Measurements from ENCODE around the gene C10orf143. TPM values are rescaled to one million over a fixed set of nuclear protein-coding genes. Genes with fewer than 3 reads are reported as not detected.
A peak's percentile ranks its signal among the peaks of the same experiment; 100 is the strongest.
"Not testable (repeated sequence)": the region's sequence is repeated elsewhere in the genome, so short reads cannot be mapped to it uniquely, and the experiment has no call there.

C10orf143 gene
- 1.1 TPM for total RNA-seq

DNA sequence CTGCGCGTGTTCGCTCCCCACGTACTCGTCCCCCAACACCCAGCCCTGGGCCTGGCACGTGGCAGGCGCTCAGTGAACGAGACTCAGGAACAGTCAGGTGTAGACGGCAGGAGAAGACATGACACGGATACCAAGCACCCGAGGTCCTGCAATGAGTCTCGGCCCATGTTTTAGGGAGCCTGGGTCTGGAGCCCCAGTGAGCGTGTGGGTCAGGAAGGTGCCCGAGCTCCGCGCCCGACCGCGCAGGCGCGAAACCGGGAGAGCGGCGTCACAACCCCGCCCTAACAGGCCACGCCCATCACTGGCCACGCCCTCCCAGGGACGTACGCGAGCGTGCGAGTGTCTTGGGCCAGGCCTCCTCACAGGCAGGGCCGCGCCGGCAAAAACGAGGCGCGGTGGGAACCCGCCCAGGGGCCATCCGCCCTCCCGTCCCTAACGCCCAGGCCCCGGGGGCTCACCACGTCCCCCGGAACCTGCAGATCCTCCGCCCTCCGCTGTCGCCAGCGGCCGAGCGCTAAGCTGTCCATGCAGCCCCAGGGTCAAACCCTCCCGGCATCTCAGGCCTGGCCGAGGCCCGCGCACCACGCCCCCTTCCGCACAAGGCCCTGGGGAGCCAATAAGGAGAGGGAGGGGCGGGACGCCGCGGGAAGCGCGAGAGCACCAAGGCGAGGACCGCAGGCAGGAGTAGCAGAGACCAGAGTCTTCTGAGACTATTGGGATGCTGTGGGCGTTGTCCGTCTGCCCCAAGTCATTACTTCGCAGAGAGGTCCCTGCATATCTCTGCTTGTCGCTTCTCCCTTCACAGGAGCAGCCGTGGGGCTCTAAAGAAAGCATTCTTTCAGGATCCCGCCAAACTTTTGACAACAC, at the start of gene C10orf143:
Gene C10orf143 (minus strand): TSS at position 585 of the 867 bp plus-strand sequence. CDS start 58 bp downstream, at position 527.
- peak; percentile 96 for DNase-seq

DNA sequence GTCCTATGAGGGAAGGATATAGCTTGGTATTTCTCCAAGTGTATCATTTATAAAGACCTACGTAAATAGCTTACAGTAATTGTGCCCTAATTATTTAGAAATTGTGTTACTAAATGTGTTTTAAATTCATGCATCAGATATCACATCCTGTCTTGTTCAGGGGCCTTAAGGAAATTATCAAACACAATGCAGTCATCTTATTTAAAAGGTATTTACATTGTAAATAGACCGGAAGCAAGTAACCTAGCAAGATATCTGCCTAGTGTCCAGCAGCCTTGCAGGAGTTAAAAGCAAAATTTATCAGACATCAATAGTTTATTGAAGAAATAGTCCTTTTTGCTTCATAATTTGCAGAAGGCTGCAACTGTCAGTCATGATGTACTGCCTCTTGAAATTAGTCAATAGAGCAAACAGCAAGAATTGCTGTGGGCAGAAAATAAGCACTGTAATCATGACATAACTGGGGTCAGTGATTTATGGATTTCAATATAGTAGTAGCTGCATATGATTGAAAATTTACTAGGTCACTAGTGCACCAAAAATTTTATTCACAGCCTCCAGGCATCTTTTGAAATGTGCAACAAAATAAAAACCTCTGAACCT, 48.7 kb upstream of the C10orf143 start:
- DNase-seq, result no peak

DNA sequence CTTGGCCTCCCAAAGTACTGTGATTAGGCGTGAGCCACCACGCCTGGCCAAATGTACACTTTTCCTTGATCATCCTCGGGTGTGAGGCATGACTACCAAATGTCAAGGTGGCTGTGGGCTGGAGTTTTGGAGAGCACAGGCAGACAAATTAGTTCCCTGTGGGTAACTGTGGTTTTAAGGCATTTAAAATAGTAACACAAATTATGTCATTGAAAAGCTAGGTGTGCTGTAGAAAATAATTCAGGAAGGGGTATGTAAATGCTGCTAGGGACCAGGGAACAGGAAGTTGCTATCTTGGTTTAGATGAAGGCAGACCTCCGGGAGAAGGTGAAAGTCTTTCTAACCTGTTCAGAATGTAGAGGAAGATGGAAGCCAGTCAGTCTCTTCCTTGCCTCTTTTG, 35.4 kb upstream of the C10orf143 start:
- DNase-seq, result no peak

DNA sequence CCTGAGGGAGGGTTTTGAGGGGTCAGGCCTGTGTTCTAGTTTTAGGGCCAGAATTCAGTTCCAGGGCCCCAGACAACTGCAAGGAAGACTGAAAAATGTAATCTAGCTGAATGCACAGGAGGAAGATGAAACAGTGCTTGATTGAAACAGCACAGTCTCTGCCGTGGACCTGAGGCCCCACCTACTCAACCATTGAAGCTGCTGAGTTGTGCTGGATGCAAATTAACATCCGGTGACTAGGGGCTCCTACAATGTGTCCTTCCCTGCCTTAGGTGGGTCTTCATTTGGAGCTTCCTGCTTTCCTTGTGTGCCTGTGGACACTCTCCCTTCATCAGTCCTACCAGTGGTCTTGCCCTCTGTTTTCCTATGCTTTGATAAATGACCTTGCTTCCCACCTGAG, 31.2 kb upstream of the C10orf143 start:
- DNase-seq, result no peak

DNA sequence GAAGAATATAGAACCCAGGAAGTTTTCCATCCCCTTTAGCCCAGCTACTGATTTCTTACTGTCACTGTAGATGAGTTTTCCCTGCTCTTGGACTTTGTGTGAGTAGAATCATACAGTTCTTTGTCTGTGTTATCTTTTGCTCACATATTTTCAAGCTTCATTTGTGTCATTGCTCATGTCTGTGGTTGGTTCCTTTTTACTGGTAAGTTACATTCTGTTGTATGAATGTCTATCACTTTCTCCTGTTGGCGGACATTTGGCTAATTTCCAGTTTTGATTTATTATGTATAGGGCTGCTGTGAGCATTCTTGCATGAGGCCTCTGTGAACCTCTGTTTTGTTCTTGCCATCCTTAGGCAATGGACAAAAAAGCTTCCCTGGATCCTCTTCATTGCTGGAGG, 30.8 kb upstream of the C10orf143 start:
- no peak for DNase-seq

DNA sequence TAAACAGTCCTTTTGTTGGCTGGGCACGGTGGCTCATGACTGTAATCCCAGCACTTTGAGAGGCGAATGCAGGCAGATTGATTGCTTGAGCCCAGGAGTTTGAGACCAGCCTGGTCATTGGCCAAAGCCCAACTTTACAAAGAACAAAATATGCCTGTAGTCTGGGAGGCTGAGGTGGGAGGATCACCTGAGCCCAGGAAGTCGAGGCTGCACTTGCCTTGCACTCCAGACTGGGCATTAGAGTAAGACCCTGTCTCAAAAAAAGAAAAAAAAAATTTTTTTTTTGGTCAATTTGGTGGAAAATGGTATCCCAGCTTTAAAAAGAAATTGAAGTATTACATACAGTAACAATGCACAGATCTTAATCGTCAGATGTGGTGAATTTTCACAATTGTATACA, 30.4 kb upstream of the C10orf143 start:
- DNase-seq, result no peak

DNA sequence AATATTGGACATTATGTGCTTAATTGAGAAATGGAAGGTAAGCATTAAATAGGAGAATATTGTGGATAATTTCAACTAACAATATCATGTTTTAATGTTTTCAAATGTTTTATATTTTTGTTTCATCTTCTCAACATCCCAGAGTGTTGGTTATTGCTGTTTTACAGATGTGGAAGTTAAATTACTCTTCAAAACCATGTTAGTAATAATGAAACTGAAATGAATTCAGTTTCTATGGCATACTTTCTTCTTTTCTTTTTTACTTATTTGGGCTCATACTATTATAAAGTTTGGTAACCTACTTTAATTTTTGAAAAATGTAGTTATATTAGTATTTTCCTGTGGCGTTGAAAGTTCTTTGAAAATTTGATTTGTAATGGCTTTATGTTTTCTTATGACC, 29.8 kb upstream of the C10orf143 start:
- DNase-seq, result no peak

DNA sequence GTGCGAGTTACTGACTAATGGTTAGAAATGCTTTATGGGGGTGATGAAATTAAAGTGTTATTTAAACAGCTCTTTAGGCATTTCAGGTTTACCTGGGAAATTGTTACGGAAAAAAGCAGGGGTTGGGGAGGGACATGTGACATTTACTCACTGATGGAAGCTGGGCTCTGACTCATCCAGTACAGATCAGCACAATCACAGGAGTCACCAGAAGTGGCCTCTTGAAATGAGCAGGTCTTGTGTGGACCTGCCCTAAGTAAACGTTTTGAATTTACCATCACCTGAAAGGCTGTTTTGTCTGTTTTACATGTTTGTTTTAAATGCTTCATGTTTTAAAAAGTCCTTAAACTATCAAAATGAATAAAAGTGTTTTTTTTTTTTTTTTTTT, 27.8 kb upstream of the C10orf143 start:
- no peak for DNase-seq

DNA sequence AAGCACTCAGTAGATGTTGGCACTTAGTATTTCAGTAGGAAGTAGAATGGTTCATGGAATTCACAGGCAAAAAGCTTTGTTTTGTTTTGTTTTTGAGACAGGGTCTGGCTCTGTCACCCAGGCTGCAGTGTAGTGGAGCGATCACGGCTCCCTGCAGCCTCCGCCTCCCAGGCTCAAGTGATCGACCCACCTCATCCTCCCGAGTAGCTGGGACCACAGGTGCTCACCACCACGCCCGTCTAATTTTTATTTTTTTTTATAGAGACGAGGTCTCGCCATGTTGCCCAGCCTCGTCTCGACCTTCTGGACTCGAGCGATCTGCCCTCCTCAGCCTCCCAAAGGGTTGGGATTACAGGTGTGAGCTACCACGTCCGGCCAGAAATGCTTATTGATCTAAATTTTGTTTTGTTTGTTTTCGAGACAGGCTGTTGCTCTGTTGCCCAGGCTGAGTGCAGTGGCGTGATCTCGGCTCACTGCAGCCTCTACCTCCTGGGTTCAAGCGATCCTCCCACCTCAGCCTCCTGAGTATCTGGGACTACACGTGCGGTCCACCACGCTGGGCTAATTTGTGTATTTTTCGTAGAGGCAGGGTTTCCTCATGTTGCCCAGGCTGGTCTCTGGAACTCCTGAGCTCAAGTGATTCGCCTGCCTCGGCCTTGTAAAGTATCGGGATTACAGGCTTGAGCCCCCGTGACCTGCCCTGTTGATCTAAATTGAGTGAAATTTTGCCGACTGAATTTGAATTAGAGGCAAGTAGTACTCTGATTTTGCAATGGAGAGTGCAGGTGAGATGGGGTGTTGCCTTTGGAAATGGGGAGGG, 27.2 kb upstream of the C10orf143 start:
- no peak for DNase-seq

DNA sequence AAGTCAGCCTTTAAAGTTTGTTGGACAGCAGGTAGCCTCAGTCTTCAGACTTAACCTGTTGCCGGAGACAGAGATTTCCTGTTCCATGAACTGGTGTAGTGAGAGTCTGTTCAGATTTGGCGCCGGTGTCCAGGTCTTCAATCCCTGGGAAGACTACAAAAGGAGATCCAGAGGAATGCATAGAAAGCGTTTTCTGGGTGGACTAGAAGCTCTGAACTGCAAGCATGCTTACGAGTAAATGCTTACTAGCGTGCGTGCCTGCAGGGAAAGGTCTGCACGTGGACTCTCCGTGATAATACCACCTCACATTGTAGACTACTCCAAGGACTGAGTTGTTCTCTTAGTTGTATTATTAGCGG, 26.4 kb upstream of the C10orf143 start:
- DNase-seq, result no peak

DNA sequence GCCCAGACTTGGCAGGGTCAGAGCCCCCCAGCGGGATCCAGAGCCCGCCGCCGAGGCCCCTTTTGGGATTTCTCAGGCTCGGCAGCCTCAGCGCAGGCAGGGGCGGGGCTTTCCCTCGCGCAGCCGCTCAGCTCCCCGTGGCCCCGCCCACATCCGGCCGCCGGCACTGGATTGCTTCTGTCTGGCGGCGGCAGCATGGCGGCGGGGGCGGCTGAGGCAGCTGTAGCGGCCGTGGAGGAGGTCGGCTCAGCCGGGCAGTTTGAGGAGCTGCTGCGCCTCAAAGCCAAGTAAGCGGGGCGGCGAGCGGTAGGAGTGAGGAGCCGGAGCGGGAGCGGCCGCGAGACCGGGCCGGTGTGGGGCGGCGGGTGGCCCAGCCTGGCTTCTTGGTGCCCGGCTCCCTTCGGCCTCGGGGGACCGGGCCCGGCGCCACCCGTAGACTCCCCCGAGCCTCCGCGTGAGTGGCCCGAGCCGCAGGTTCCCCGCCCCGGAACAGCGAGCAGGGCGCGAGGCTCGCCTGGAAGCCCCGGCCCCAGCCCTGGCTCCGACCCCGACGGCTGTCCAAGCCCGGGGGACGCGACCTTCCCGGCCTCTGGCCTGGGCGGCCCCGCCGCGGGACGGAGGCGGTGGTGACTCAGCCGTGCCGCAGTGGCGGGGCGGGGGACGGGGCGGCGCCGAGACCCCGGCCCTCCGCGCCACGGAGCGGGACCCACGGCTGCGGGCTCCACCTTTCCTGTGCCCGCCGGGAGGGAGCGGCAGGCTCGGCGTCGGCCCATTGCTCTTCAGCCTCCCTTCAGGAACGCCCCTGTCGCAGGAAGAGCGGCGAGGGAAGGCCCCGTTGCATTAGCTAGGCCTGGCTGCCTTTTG, 25.8 kb upstream of the C10orf143 start, which contains the start of gene GLRX3:
Gene GLRX3 (plus strand): TSS at position 166 of the 864 bp plus-strand sequence. CDS start 30 bp downstream, at position 196.
- DNase-seq, result peak; percentile 84

DNA sequence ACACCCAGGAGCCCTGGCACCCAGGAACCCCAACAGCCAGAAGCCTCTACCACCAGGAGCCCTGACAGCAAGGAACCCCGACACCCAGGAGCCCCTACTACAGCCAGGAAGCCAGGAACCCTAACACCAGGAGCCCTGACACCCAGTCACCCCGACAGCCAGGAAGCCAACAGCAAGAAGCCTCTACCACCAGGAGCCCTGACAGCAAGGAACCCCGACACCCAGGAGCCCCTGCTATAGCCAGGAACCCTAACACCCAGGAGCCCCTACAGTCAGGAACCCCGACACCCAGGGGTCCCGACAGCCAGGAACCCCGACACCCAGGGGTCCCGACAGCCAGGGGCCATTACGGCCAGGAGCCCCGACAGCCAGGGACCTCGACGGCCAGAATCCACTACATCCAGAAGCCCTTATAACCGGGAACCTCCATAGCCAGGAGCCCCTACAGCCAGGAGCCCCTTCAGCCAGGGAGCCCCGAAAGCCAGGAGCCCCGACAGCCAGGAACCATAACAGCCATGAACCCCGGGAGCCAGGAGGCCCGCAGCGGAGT, 25.1 kb upstream of the C10orf143 start:
- DNase-seq, result peak; percentile 21

DNA sequence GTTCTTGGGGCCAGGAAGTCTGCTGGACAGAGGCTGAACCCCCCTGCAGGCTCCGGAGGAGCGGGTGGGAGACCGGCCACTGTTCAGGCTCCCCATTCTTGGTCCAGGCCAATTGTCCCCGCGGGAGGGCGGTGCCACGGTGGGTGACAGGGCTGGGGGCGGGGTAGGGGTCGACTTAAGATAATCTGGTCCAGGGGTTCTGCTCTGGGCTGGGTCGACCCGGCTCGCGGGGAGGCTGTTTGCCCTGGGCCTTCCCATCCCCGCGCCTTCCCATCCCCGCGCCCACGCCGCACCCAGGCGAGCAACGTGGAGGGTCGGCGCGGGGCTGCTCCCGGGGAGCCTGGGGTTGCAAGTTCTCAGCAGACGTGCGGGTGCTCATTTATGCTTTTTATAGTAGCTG, 18.3 kb upstream of the C10orf143 start:
- DNase-seq, result no peak

DNA sequence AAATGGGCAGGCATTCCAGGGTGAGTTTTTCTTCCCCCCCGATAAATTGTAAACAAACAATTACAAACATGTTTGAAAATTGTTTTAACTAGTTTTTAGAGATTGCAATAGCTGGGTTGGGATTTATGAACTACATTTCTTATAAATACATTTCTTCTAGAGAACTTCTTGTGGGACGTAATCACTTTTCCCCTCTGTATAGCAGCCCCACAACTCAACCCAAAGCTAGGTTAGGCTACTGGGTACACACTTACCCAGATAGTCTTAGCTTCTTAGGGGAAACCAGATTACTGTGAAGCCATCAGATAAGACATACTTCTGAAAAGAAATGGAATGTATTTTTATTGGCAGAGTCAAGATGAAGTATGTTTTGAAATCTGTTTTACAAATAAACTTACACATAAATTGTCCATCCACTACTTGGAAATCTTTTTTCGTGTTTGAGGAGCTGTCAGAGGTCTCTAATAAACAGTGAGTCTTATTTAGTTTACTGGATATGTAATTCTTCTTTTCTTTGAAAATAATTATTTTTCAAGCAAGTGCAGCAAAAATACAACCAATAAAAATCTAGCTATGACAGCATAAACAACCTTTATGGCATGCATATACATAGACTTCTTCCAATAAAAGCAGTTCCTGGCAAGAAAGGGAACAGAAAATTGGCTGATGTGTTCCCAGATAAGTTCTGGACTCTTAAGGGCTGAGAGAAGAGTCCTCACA, 17.6 kb upstream of the C10orf143 start:
- DNase-seq, result no peak

DNA sequence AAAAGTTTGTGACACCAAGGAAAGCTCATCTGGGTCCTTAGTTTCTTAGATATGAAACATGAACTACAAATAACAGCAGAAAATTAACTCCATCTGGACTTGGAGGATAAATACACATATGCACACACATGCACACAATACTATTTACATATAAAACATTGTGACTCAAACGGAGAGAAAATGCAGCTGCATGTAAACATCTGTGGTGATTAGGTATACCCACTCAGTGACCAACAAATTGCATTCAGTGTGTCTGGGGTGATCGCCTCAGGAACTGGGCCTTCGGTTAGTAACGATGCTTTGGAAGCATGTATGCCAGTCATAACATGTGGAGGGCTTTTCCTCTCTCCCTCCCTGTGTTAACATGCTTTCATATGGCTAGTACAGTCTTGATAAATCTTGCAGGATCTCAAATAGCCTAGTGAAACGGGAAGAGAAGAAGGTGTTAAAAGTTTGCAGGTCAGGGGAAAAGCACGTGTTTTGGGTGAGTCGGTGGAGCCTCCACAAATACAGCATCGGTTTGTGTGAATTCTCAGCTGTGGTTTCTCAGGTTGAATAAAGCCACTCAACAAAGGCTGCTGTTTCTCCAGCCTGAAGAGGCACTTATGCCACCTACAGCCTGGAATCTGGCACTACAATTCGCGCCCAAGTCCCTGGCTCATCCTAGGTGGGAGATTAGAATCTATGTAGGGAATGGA, 16.9 kb upstream of the C10orf143 start:
- peak; percentile 21 for DNase-seq

DNA sequence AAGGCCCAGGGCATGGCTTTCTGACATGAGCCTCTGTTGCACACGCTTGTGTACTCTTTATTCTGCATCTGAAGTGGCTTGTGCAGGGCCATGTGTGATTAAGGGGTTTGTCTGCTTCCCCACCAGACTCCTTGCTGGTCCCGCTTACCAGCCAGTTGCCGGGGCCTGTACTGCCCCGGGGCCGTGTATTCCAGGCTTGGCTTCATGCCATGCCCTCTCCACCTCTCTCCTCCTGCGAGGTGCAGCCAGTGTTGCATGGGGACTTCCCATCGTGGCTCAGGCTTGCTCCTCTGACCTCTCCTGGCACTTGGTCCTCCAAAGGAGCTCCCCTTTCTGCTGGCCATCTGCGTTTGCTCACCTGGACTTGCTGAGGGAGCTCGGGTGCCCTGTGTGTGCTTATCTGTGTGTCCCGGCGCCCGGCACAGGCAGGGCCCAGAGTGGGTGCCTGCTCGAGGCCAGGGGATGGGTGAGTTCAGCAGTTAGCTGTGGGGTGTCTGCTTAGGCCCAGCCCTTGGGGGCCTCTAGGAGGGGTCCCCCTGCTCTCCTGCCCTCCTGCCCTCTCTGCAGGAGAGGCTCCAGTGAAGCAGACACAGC, 11.0 kb upstream of the C10orf143 start:
- no peak for DNase-seq

DNA sequence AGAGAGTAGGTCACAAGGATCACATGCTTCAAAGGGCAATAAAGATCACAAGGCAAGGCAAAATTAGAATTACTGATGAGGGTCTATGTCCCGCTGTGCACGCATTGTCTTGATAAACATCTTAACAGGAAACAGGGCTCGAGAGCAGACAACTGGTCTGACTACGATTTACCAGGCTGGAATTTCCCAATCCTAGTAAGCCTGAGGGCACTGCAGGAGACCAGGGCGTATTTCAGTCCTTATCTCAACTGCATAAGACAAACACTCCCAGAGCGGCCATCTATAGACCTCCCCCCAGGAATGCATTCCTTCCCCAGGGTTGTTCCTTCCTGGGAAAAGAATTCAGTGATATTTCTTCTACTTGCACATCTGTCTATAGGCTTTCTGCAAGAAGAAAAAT, 6.9 kb upstream of the C10orf143 start:
- DNase-seq, result not testable (repeated sequence)

DNA sequence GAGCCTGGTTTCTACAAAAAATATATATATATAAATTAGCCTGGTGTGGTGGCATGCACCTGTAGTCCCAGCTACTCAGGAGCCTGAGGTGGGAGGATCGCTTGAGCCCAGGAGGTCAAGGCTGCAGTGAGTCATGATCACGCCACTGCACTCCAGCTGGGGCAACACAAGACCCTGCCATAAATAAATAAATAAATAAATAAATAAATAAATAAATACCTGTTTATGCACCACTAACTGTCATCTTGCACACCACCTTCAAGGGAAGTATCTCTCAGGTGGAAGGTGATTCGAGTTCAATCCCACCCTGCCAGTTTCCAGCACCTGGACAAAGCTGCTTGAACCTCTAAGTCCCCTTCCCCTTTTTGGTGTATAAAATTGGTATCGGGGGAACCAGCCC, 6.3 kb upstream of the C10orf143 start:
- not testable (repeated sequence) for DNase-seq

DNA sequence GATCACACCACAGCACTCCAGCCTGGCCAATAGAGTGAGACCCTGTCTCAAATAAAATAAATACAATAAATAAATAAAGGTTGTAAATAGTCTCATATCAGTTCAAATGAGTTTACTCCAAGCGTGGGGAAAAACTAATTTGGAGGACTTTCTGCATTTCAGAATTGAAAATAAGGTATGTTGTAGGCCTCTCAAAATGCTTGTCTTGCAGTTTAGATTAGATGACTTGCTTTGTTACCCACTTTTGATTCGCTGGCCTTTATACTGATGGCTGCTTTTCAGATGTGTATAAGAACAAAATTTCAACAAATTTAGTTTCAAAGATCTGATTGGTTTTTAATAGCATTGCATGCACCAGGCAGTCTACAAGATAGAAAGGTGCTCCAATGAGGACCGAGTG, 2.2 kb upstream of the C10orf143 start:
- no peak for DNase-seq

DNA sequence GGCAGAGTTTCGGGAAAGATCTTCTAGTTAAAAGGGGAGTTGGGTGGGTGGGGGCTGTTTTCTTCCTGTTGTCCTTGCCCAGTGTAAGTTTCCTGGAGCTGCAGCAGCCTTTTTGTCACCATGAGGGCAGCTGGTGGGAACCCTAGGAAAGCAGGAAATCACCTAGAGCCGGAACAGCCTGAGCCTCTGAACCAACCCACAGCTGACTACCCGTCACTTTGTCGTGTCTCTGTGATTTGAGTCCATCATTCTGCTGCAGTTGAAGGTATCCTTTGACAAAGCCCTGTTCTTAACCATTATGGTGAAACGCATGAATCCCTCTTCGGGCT, 1.2 kb upstream of the C10orf143 start:
- DNase-seq, result no peak

All from occipital lobe (tissue), 2 donors.